ENCODE measurements around the gene PRG3.
A peak's percentile ranks its signal among the peaks of the same experiment; 100 is the strongest.

The PRG3 gene

DNA sequence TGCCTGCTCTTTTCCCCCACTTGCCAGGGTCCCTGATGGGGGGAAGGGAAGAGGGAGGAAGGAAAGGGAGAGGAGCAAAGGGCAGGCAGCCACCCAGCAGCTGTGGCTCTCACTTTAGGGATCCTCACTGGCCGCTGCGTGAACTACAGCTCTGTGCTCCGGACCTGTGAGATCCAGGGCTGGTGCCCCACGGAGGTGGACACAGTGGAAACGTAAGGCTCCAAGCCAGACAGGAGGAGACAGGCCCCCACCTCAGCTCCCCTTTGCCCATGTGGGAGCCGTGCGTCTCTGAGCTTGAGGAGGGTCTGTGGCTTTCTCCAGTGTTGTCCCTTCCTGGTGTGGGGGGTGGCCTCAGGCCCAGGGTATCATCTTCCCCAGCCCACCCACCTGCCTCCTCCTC, 32.9 kb downstream of the PRG3 start:
- no peak overlapping the region for H3K4me3 ChIP-seq (ENCODE audit: low read depth, low read length)
- no peak for DNase-seq (ENCODE audit: low read depth)
- TF ChIP-seq, protein P1, sequence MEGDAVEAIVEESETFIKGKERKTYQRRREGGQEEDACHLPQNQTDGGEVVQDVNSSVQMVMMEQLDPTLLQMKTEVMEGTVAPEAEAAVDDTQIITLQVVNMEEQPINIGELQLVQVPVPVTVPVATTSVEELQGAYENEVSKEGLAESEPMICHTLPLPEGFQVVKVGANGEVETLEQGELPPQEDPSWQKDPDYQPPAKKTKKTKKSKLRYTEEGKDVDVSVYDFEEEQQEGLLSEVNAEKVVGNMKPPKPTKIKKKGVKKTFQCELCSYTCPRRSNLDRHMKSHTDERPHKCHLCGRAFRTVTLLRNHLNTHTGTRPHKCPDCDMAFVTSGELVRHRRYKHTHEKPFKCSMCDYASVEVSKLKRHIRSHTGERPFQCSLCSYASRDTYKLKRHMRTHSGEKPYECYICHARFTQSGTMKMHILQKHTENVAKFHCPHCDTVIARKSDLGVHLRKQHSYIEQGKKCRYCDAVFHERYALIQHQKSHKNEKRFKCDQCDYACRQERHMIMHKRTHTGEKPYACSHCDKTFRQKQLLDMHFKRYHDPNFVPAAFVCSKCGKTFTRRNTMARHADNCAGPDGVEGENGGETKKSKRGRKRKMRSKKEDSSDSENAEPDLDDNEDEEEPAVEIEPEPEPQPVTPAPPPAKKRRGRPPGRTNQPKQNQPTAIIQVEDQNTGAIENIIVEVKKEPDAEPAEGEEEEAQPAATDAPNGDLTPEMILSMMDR (IDR thresholded peaks at IDR 0.05; ENCODE audit: low read depth, low read length, missing control alignments) = no peak

DNA sequence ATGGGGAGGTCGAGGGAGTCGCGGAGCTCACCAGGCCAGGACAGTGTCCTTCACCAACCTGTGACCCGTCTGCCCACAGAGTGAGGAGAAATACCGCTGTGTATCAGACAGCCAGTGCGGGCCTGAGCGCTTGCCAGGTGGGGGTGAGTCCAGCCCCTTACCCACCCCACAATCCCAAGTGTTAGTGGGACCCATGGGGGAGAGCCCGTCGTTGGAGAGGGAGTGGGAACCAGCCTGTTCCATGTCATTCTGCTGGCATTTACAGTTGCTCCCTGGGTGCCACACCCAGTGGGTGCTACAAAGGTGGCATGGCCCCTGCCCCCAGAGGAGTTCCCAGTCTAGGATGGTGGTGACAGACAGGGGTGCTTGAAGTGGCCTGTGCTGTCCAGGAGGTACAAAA, 33.6 kb downstream of the PRG3 start:
- no peak for DNase-seq (ENCODE audit: low read depth)
- TF ChIP-seq, protein P1 (IDR thresholded peaks at IDR 0.05; ENCODE audit: low read depth, low read length, missing control alignments) = no peak
- no peak overlapping the region for H3K4me3 ChIP-seq (ENCODE audit: low read depth, low read length)

DNA sequence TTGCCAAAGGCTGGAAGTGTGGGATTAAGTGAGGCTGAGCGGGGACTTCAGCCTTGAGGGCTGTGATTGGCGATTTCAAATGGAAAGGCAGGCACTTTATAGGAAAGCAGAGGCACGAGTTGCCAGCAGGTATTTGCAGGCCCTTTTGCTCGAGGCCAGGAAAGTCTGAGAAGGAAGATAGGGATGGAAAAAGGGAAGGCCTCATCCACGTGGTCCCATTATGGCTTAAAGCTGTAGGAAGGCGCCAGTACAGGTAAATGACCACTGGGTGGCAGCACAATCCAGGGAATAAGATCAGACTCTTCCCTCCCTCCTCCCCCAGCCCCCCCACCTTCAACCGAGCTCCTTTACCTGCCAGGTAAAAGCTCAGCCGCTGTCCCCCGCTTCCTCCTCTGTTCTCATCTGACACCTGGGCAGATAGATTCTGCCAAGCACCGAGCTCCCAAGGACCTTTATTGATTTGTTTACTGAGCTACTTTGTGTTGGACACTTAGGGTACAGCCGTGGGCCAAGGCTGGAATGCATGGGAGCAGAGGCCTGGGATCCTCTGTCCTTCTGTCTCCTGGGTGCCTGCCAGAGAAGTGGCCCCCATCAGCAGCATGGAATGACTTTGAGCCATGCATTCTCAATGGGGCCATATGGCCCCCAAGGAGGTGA, 35.3 kb downstream of the PRG3 start:
- no peak overlapping the region for H3K4me3 ChIP-seq (ENCODE audit: low read depth, low read length)
- TF ChIP-seq, protein P1 (IDR thresholded peaks at IDR 0.05; ENCODE audit: low read depth, low read length, missing control alignments) = peak; percentile 75
- DNase-seq (ENCODE audit: low read depth) = peak; percentile 26

DNA sequence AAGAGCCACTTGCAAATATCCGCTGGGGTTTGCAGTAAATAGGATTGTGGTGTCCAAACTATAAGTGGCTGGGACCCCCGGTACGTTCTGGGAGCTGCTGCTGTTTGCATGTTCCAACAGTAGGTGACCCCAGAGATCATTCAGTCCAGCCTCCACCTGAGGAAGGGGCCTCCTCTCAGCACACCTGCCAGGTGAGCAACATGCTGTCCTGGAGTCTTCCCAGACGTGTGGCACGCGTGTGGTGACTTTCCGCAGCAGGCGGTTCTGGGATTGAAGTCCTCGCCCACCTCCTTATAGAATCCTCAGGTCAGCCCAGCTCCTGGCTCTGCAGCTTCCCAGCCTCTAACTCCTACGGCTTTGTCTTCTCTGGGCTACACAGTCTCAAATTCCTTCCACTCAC, 36.1 kb downstream of the PRG3 start:
- H3K4me3 ChIP-seq (ENCODE audit: low read depth, low read length) = no peak overlapping the region
- no peak for DNase-seq (ENCODE audit: low read depth)
- TF ChIP-seq, protein P1 (IDR thresholded peaks at IDR 0.05; ENCODE audit: low read depth, low read length, missing control alignments) = no peak

DNA sequence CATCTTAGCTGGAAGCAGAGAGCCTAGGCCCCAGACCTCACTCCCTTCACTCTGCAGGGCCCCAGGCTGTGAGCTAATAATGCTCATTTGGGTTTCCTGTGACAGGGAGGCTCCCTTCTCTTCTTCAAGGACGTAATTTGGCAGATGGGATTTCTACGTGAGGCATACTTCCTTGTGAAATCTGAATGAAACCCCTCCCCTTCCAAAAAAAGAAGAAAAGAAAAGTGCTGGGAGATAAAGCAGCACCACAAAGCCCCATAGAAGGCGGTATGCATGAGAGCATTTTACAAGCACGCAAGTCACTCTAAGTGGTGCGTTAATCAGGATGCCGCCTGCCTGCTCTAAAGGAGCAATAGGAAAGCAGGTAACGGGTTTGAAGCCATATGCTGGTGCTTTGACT, 37.1 kb downstream of the PRG3 start:
- H3K4me3 ChIP-seq (ENCODE audit: low read depth, low read length) = no peak overlapping the region
- TF ChIP-seq, protein P1 (IDR thresholded peaks at IDR 0.05; ENCODE audit: low read depth, low read length, missing control alignments) = no peak
- DNase-seq (ENCODE audit: low read depth) = no peak

DNA sequence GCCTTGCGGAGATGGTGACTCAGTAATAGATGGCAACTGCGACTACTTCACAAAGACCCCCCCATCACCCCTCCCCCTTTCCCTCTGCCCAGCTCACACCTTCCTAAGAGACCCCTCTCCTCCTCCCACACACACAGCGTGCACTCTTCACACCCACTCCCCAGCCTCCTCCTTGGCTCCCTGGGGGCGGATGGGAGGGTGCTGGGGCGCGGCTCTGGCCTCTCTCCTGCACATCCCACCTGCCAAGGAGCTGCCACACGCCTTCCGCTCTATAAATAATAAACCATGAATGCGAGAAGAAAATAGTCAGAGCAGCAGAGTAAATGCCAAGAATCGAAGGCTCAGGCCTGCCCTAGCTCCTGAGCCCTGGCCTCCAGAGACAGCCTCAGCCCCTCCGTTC, 38.2 kb downstream of the PRG3 start:
- TF ChIP-seq, protein P1 (IDR thresholded peaks at IDR 0.05; ENCODE audit: low read depth, low read length, missing control alignments) = no peak
- DNase-seq (ENCODE audit: low read depth) = no peak
- H3K4me3 ChIP-seq (ENCODE audit: low read depth, low read length) = no peak overlapping the region

DNA sequence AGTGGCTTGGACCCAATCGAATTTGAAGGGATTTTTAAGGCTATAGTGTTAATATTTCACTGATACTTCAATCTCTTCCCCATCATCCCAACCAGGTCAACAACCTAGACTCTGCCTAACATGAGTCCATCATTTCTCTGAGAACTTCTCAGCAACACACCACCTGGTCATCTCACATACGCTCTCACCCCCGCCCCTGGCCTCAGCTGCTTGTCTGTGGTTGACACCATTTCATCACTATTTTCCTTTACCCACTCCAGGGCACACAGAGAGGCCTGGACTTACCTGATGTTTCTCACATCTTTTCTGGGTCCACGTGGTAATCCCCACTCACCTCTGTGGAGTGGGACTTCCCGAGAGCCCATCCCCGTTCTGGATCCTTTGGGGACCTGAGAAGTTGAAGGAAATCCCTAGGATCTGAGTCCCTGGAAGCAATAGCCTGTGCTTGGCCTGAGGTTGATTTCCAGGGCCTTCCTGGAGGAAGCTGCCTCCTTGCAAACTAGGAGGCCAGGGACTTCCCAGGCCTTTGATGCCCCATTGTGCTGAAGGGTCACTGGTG, 39.6 kb downstream of the PRG3 start:
- no peak for DNase-seq (ENCODE audit: low read depth)
- no peak overlapping the region for H3K4me3 ChIP-seq (ENCODE audit: low read depth, low read length)
- TF ChIP-seq, protein P1 (IDR thresholded peaks at IDR 0.05; ENCODE audit: low read depth, low read length, missing control alignments) = no peak

All from GM12864 (cell line).